Stimulated activated CD4-positive, alpha-beta T cell treated with anti-CD3 and anti-CD28 coated beads, Interleukin-15, amount 100 ng/mL, for 48 hours (primary cell): ENCODE results near the gene TNFAIP3.
"Not testable (repeated sequence)": the region's sequence is repeated elsewhere in the genome, so short reads cannot be mapped to it uniquely, and the experiment has no call there.

ENCODE experiments used
- DNase-seq, 2 donors: peaks; one replicate each; pipeline ENCODE4 v3.0.0-alpha.2; 2020; ENCODE audit warnings: low read depth in 2 of 2

The TNFAIP3 gene

GRCh38 chr6:137866914-137867684 is at the start of gene TNFAIP3:
Gene TNFAIP3, plus strand, starts transcription at chr6:137867259. Its CDS starts 3,969 bp downstream, at chr6:137871228.
- peak; percentile 92 to 94 for DNase-seq

- DNase-seq, result no peak
Measured at GRCh38 chr6:137818440-137818839, 48.6 kb upstream of the TNFAIP3 start.

GRCh38 chr6:137819740-137820139 is 47.3 kb upstream of the TNFAIP3 start:
- DNase-seq, result no peak

- no peak for DNase-seq
Measured at GRCh38 chr6:137820425-137820824, 46.6 kb upstream of the TNFAIP3 start.

GRCh38 chr6:137820952-137821351 is 46.1 kb upstream of the TNFAIP3 start:
- no peak for DNase-seq

- DNase-seq, result no peak
Measured at GRCh38 chr6:137821491-137821890, 45.6 kb upstream of the TNFAIP3 start.

- DNase-seq, result peak; percentile 40 to 42
Measured at GRCh38 chr6:137823826-137824555, 43.1 kb upstream of the TNFAIP3 start.

GRCh38 chr6:137824556-137824879 is 42.5 kb upstream of the TNFAIP3 start:
- DNase-seq, result no peak

GRCh38 chr6:137824896-137825295 is 42.2 kb upstream of the TNFAIP3 start:
- no peak for DNase-seq

- DNase-seq, result no peak
Measured at GRCh38 chr6:137827411-137827940, 39.6 kb upstream of the TNFAIP3 start.

GRCh38 chr6:137827977-137828810 is 38.9 kb upstream of the TNFAIP3 start:
- peak; percentile 49 to 54 for DNase-seq

- no peak for DNase-seq
Measured at GRCh38 chr6:137829641-137830083, 37.4 kb upstream of the TNFAIP3 start.

- DNase-seq, result no peak
Measured at GRCh38 chr6:137830511-137830911, 36.5 kb upstream of the TNFAIP3 start.

- no peak for DNase-seq
Measured at GRCh38 chr6:137832110-137832509, 34.9 kb upstream of the TNFAIP3 start.

- no peak for DNase-seq
Measured at GRCh38 chr6:137834508-137834907, 32.6 kb upstream of the TNFAIP3 start.

GRCh38 chr6:137836788-137837187 is 30.3 kb upstream of the TNFAIP3 start:
- DNase-seq, result no peak

- DNase-seq, result not testable (repeated sequence)
Measured at GRCh38 chr6:137838090-137838489, 29.0 kb upstream of the TNFAIP3 start.

GRCh38 chr6:137838597-137838996 is 28.5 kb upstream of the TNFAIP3 start:
- not testable (repeated sequence) for DNase-seq

GRCh38 chr6:137839076-137839475 is 28.0 kb upstream of the TNFAIP3 start:
- no peak for DNase-seq

- no peak for DNase-seq
Measured at GRCh38 chr6:137840252-137840651, 26.8 kb upstream of the TNFAIP3 start.

- DNase-seq, result no peak
Measured at GRCh38 chr6:137843211-137843610, 23.8 kb upstream of the TNFAIP3 start.

GRCh38 chr6:137844327-137844726 is 22.7 kb upstream of the TNFAIP3 start:
- not testable (repeated sequence) for DNase-seq
